GM21737 (cell line): ENCODE results near the gene LRRC4C.

Experiments used
- ATAC-seq: cut with Tn5 transposase; IDR thresholded peaks from one replicate; pipeline ENCODE4 v1.9.1; 2021; ENCODE audit warnings: mild to moderate bottlenecking, moderate library complexity; ENCODE audit not compliant: unreplicated experiment

The LRRC4C gene

DNA sequence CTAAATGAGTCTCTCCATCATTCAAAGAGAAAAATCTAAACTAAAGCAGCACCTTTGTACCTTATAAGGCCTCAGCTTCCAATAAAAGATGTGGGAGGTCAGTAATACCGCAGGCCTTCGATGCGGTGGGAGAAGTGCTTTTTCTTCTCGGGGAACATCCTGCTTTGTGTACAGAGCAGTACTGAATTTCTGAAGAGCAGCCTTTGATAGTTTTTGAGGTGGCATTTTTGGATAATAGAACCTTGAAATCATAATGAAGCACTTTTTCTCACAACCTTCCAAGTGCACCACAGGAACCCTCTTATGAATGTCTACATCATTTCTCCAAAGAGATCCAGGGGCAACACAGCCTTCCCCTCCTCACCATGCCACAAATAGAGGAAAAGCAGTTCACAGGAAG, 39.6 kb downstream of the LRRC4C start:
- ATAC-seq = no peak

- ATAC-seq = no peak
Measured at GRCh38 chr11:41414771-41415440, 44.5 kb downstream of the LRRC4C start.

GRCh38 chr11:41413843-41414242, 45.6 kb downstream of the LRRC4C start:
- no peak for ATAC-seq

GRCh38 chr11:41405812-41406211, 53.6 kb downstream of the LRRC4C start:
- ATAC-seq = no peak

DNA sequence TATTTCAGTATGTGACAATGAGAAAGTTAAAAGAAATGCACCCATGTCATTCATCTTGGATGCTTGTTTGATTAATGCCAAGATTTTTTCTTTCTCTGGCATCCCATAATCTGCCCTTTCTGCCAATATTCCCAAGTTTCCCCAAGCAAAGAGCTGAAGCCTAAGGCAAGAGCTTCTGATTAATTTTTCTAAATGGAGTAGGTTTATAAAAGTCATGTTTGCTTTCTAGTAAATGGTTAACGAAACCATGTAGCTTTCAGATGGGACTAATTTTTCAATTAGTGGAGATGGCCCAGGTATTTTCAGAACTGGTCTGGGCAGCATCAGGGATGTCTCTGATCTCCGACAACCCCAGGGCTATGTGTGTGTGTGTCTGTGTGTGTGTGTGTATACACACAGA, 55.3 kb downstream of the LRRC4C start:
- no peak for ATAC-seq

DNA sequence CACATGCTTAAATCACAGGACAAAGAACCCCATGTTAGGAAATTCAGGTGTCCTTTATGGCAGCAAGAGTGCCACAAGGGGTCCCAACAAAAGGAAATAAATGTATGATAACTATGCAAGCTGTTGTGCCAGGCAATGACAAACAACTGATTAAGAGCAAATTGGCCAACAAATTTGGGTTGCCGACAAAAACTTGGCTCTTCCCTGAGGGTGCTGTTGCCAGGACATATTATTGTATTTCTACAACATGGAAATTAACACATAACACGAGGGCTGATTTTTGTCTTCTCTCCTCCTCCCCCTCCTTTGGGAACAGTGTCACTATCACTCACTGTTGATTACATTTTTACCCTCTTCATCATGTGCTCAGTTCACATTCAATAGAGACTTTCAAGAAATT, 56.0 kb downstream of the LRRC4C start:
- no peak for ATAC-seq

GRCh38 chr11:41400819-41401382, 58.6 kb downstream of the LRRC4C start:
- no peak for ATAC-seq

- ATAC-seq = no peak
Measured at GRCh38 chr11:41400124-41400523, 59.3 kb downstream of the LRRC4C start.

GRCh38 chr11:41399323-41399722, 60.1 kb downstream of the LRRC4C start:
- no peak for ATAC-seq

DNA sequence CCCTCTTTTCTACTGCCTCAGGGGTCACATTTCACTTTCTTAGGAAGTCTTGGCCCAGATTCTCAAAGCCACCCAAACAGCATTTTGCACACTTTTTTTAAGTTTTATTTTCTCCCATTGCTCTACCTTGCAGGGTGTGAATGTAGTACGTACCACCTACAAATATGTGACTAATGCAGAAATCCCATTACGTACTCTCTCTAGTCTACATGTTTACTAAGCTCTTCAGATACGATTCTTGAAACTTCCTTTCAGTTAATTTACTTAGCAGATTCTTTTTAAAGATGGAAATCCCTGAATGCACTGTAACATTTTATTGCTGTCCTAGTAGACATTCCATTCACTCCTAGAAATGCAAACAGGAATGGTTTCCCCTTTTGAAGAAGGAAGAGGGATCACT, 61.3 kb downstream of the LRRC4C start:
- ATAC-seq = no peak

- no peak for ATAC-seq
Measured at GRCh38 chr11:41394521-41395195, 64.8 kb downstream of the LRRC4C start.

DNA sequence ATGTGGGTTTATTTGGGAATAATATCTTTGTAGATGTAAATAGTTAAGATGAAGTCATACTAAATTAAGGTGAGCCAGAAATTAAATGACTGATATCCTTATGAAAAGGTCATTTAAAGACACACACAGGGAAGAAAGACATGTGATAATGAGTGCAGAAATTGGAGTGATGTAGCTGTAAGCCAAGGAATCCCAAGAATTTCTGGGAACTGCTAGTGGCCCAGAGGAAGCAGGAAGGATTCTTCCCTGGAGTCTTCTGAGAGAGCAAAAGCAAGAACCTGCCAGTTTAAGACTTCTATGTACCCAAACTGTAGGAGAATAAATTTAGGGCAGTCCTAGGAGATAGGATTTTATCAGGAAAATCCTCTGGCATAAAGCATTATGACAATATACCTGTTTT, 66.9 kb downstream of the LRRC4C start:
- no peak for ATAC-seq

- no peak for ATAC-seq
Measured at GRCh38 chr11:41389623-41390130, 69.8 kb downstream of the LRRC4C start.

DNA sequence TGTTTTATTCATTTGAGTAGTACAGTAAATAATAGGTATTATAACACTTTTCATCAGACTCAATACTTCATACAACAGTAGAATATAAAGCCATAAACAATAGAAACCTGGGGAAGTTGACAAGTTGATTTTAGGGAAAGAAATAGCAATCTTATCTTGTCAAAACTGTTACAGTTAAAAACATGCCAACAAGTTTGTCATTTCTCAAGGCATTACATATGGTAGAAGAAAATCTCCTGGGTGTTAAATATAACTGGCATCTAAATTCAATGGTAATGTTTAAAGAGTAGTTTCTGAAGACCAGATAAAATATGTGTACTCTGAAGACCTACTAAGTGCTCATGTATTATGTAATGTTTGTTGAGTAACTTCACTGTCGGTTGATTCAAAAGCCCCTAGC, 75.1 kb downstream of the LRRC4C start:
- ATAC-seq = no peak

DNA sequence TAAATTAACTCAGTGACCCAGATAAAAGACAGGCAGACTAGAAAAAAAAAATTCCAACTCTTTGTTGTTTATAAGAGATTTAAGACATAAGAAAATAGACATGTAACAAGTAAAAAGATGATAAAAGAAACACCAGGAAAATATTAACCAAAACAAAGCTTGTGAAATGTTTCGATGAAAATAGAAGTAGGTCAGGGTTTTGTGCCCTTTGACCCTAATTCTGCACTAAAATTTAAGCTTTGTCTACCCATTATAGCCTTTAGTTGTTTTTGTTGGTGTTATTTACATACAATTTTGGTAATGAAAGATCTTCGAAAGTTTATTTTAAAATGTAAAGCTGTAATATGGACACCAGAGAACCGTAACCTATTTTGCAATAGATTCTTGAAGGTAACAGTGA, 75.7 kb downstream of the LRRC4C start:
- no peak for ATAC-seq

DNA sequence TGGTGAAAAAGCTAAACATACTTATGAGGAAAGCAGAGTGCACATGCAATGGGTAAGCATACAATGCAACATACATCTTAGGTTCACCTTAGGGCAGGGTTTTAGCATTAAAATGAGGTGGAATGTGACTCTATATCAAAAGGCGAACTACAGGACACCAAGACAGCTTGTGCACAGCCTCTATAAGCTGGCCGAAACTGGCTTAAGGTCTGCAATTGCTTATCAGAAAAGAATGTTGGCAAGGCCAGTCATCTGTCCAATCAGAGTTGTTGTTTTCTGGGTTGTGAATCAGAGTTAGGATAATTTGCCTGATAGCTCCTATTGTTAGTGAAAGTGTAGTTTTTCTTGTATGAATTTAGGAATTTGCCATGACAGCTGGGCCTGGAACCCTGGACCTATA, 76.5 kb downstream of the LRRC4C start:
- no peak for ATAC-seq

DNA sequence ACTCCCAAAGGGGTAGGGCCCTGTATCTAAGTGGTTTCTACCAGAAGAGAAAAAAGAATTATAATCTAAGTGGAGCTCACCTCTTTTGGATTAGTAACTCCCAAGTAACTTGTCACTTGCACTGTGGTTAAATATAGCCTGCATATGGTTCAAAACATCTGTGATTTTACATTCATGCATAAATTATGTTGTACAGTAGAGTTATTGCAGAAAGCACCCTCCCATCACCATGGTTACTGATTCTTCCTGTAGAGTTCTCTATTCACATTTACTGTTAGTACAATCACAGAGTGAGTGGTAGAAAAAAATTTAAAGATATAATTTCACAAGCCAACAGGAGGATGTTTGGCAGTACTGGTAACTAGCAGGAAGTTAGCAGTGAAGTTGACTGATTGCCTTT, 80.4 kb downstream of the LRRC4C start:
- no peak for ATAC-seq

DNA sequence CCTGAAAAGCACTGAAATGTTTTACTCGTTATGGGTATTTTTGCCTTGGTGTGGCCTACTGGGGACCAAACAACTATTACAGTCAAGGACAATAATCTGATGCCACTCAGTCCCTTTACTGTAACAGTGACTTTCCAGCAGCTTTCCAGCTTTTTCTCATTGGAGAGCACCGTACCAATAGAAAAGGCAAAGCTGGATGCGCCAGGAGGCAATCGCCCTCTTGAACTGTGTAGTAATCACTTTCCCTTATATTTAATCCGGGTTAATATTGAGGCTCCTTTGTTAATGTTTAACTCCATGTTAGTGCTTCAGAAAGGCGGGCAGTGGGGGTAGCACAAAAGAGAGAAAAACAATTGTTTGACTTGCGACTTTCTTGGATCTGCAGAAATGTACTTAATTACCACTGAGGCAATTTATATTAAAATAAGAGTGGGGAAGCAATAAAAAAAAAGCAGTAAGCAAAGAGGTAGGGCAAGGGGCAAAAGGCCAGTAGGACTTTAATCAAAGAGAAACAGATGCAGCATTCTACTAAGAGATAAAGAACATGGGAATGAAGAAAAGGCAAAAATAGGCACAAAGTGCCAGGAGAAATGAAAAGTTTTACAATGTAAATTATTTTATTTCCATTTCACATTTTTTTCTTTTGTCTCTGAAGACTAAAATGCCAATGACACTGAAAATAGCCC, 81.6 kb downstream of the LRRC4C start:
- no peak for ATAC-seq

GRCh38 chr11:41351825-41352224, 107.6 kb downstream of the LRRC4C start:
- no peak for ATAC-seq

DNA sequence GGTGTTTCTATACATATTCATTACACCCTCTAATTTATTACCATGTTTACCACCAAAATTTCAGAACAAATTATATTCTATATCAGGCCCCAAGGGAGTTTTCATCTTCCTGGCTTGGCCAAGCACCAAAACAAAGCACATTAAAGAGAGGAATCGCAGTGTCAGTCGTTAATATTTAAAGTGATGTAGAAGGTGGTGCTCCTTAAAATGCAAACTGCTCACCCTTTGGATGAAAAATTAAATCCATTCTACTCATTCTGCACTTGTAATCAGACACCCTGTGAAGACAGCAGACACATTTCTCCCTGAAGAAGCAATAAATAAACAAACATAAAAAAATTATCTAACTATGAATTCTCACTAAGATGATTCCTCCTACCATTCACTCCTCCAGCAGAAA, 113.4 kb downstream of the LRRC4C start:
- ATAC-seq = no peak

DNA sequence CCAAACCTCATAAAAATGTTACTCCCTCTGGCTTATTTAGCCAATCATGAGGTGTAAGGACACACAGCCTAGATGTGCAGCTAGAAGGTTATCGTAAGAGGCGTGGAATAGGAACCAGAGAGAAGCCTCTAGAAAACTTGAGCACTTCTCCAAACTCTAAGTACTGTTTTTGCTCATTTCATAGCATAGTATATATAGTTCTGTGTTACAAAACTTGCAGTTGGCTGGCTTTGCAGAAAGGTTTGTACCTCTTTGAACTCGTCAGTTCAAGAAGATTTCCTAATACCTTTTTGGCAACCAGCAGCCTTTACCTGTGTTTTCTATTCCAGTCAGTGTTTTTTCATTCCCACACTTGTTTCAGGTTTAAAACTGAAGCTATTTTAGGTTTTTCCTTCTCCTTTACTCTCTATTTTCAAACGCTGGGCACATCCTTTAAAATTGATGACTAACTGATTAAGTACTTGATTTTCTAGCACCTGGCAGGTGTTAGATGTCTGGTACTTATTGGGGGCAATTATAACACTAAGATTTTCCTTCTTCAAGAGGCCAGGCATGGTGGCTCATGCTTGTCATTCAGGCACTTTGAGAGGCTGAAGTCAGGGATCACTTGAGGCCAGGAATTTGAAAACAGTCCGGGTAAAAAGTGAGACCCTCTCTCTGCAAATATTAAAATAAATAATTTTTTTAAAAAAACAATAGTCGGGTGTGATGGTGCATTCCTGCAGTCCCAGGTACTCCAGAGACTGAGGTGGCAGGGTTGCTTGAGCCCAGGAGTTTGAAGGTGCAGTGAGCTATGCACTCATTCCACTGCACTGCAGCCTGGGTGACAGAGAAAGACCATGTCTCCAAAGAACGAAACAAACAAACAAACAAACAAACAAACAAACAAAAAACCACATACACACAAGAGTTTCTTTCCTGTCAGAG, 125.2 kb downstream of the LRRC4C start:
- ATAC-seq = no peak
